Measurements from ENCODE around the gene STPG3.

The STPG3 gene

DNA sequence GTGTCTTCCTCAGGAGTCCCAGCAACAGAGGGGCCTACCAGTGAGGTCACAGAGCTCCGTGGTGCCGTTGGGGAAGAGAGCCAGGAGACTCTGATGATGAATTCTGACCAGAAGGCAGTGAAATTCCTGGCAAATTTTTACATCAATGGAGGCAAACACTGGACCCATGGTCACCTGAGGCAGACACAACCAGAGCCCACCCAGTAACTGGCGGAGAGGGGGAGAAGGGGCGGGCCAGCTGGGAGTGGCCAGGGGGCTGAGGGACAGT, at the start of gene STPG3:
Gene STPG3 (plus strand): TSS at position 93 of the 268 bp plus-strand sequence. CDS start 1 bp downstream, at position 94.
- H3K27ac ChIP-seq, result peak within 1 kb of the TSS; percentile 12
- POLR2A ChIA-PET (ENCODE audit: low non-redundant PET), result no interaction called here
- CTCF ChIA-PET, result no interaction called here
- no peak for DNase-seq (ENCODE audit: low spot score)
- TF ChIP-seq, protein P1, sequence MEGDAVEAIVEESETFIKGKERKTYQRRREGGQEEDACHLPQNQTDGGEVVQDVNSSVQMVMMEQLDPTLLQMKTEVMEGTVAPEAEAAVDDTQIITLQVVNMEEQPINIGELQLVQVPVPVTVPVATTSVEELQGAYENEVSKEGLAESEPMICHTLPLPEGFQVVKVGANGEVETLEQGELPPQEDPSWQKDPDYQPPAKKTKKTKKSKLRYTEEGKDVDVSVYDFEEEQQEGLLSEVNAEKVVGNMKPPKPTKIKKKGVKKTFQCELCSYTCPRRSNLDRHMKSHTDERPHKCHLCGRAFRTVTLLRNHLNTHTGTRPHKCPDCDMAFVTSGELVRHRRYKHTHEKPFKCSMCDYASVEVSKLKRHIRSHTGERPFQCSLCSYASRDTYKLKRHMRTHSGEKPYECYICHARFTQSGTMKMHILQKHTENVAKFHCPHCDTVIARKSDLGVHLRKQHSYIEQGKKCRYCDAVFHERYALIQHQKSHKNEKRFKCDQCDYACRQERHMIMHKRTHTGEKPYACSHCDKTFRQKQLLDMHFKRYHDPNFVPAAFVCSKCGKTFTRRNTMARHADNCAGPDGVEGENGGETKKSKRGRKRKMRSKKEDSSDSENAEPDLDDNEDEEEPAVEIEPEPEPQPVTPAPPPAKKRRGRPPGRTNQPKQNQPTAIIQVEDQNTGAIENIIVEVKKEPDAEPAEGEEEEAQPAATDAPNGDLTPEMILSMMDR (conservative IDR thresholded peaks at IDR 0.05; ENCODE audit: low read depth), result no peak

DNA sequence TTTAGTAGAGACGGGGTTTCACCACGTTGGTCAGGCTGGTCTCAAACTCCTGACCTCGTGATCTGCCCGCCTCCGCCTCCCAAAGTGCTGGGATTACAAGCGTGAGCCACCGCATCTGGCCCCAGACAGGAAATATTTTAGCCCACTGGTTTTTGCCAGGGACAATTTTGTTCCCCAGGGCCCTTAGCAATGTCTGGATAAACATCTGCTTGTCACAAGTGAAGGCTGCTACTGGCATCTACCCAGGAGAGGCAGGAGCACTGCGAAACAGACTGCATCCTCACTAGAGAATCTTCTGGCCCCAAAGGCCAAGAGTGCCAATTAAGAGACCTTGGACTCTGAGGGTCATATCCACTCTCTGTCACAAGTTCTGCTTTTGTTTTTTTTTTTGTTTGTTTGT, 48.1 kb upstream of the STPG3 start:
- DNase-seq (ENCODE audit: low spot score), result no peak
- H3K27ac ChIP-seq, result peak overlapping the region; percentile 99
- ChIA-PET CTCF (interaction anchor here (1.1 to 2.6 kb wide), 3 partner anchors 24 to 33 kb away, joined by 3 to 10 read pairs (median 10); partner anchors contain the start of gene RNF224), POLR2A (ENCODE audit: low non-redundant PET) (no interaction called here)
- TF ChIP-seq, protein P1 (conservative IDR thresholded peaks at IDR 0.05; ENCODE audit: low read depth), result no peak

DNA sequence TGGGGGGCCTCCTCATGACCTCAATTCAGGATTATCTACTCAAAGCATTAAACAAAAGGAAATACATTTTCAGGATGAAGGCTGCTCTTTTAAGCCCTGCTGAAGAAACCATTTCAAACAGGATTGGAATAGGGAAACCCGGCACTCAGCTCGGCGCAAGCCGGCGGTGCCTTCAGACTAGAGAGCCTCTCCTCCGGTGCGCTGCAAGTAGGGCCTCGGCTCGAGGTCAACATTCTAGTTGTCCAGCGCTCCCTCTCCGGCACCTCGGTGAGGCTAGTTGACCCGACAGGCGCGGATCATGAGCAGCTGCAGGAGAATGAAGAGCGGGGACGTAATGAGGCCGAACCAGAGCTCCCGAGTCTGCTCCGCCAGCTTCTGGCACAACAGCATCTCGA, 46.4 kb upstream of the STPG3 start:
- ChIA-PET POLR2A (ENCODE audit: low non-redundant PET) (interaction anchor here (0.6 to 1.2 kb wide), 6 partner anchors 10 to 158 kb away, joined by 3 to 4 read pairs (median 3); partner anchors contain the start of genes NPDC1 and SSNA1), CTCF (interaction anchor here (1.6 to 2.5 kb wide), 3 partner anchors 15 to 22 kb away, joined by 3 to 10 read pairs (median 5); partner anchors contain the start of gene RNF224)
- TF ChIP-seq, protein P1 (conservative IDR thresholded peaks at IDR 0.05; ENCODE audit: low read depth), result no peak
- peak overlapping the region; percentile 80 for H3K27ac ChIP-seq
- no peak for DNase-seq (ENCODE audit: low spot score)

DNA sequence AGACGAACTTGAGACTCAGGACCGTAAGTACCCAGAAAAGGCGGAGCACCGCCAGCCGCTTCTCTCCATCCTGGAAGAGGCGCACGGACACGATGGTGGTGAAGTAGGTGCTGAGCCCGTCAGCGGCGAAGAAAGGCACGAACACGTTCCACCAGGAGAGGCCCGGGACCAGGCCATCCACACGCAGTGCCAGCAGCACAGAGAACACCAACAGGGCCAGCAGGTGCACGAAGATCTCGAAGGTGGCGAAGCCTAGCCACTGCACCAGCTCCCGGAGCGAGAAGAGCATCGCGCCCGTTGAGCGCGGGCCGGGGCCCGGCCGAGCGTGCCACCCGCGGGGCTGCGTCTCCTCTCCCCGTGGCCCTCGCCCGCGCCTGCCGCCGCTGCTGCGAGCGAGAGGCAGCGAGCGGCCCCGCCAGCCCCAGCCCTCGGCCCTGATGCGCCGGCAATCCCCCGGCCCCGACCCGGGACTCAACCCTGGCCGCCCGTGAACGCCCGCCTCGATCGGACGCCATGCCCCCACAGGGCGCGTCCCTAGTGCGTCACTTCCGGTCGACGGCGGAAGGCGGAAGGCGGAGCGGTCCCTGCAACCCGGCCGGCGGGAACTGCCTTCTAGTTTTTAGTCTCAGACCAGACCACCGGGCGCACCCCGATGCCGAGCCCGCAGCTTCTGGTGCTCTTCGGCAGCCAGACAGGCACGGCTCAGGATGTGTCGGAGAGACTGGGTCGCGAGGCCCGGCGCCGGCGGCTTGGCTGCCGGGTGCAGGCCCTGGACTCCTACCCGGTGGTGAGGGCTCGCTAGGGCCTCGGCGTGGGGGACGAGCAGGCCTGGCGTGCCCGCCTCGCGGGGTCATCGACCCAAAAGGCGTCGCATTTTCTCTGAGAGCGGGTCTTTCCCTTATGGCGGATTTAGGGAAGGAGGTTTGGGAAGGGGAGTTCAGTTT, 45.7 kb upstream of the STPG3 start, which contains the start of the genes NDOR1 and TMEM203:
Gene NDOR1 (plus strand): TSS at position 575 of the 944 bp plus-strand sequence. CDS start 78 bp downstream, at position 653.
Gene TMEM203 (minus strand): TSS at position 523 of the 944 bp plus-strand sequence. CDS start 234 bp downstream, at position 289.
- DNase-seq (ENCODE audit: low spot score), result peak; percentile 96
- TF ChIP-seq, protein P1 (conservative IDR thresholded peaks at IDR 0.05; ENCODE audit: low read depth), result no peak
- peak within 1 kb of the TSS; percentile 80 for H3K27ac ChIP-seq
- CTCF ChIA-PET, result interaction anchor here (1.6 to 2.5 kb wide), 3 partner anchors 16 to 22 kb away, joined by 3 to 10 read pairs (median 5); partner anchors contain the start of gene RNF224
- POLR2A ChIA-PET (ENCODE audit: low non-redundant PET), result interaction anchor here (0.6 to 1.3 kb wide), 7 partner anchors 8 to 159 kb away, joined by 3 to 5 read pairs (median 3); partner anchors contain the start of genes NPDC1, SSNA1 and TMEM210

DNA sequence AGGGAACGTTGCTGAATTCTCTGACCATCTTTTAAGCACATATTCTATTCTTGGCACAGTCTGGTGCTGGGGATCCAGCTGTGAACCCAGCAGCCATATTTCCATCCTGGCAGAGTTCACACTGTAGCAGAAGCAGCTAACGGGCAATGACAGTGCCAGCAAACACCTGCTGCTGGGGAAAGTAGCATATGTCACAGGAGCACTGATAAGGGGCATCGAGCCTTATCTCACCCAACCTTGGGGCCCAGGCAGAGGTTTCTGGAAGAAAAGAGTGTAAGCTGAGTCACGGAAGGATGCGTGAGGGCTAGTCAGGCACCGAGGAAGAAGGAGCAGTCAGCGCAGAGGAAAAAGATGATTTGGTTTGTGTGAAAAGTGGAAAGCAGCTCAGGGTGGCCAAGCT, 44.5 kb upstream of the STPG3 start:
- H3K27ac ChIP-seq, result peak overlapping the region; percentile 80
- ChIA-PET CTCF (interaction anchor here (0.6 to 1.2 kb wide), 3 partner anchors 18 to 45 kb away, joined by 4 to 6 read pairs (median 5); partner anchors contain the start of gene CYSRT1), POLR2A (ENCODE audit: low non-redundant PET) (interaction anchor here (1.3 kb wide), 1 partner anchor 17 kb away, joined by 5 read pairs; no protein-coding TSS in a partner anchor)
- TF ChIP-seq, protein P1 (conservative IDR thresholded peaks at IDR 0.05; ENCODE audit: low read depth), result no peak
- DNase-seq (ENCODE audit: low spot score), result no peak

DNA sequence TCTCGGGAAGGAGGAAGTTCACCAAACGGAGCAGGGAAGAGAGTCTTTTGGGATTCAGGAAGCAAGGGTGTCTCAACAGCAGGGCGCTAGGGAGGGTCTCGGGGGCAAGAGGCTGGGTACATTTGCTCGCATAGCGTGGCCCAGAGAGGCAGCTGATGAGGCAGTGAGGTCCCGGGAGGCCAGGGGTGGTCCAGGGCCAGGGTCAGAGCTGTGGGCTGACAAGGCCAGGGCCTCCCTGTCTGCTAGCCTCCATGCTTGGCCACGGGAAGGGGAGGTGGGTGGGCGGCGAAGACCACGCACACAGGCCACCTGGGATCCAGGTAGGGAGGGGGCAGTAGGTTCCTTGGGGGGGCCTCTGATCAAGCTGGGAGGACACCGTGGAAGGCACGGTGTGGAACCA, 39.6 kb upstream of the STPG3 start:
- POLR2A ChIA-PET (ENCODE audit: low non-redundant PET), result no interaction called here
- TF ChIP-seq, protein P1 (conservative IDR thresholded peaks at IDR 0.05; ENCODE audit: low read depth), result no peak
- DNase-seq (ENCODE audit: low spot score), result no peak
- H3K27ac ChIP-seq, result peak overlapping the region; percentile 82
- CTCF ChIA-PET, result interaction anchor here (2.1 kb wide), 1 partner anchor 25 kb away, joined by 8 read pairs; no protein-coding TSS in a partner anchor
